Measurements from ENCODE around the gene PANK4.

Gene PANK4

GRCh38 chr1:2502210-2502609 lies 24.2 kb downstream of the PANK4 start:
- Histone ChIP-seq H3F3A (ENCODE audit: control insufficient read depth, insufficient read depth) (no peaks in the 10 kb centered on the region), H3K27ac (ENCODE audit: low read depth, low read length) (no peak overlapping the region), H3K9me2 (replicated peaks; ENCODE audit: control insufficient read depth, low read length) (no peaks in the 10 kb centered on the region), H3K27me3 (ENCODE audit: control insufficient read depth, low read length) (no peaks in the 10 kb centered on the region), H4K20me1 (ENCODE audit: control insufficient read depth, insufficient read depth, low read depth, low read length) (no peaks in the 10 kb centered on the region), H3K4me3 (ENCODE audit: low read length) (no peak overlapping the region), H3K79me2 (ENCODE audit: control insufficient read depth, low read length) (no peaks in the 10 kb centered on the region), H3K36me3 (ENCODE audit: control insufficient read depth, low read length) (no peaks in the 10 kb centered on the region; the same call in 1 of the 2 replicates), H3K4me2 (ENCODE audit: low read length) (no peak overlapping the region), H3K9me3 (ENCODE audit: control insufficient read depth, insufficient read depth, low read length) (no peaks in the 10 kb centered on the region), H3K4me1 (ENCODE audit: control insufficient read depth, low read length) (peaks cover 20% of the 10 kb centered on the region)
- no peak for TF ChIP-seq EZH2phosphoT487 (IDR thresholded peaks at IDR 0.05; ENCODE audit: borderline replicate concordance, low read length)
- TF ChIP-seq, protein P1, sequence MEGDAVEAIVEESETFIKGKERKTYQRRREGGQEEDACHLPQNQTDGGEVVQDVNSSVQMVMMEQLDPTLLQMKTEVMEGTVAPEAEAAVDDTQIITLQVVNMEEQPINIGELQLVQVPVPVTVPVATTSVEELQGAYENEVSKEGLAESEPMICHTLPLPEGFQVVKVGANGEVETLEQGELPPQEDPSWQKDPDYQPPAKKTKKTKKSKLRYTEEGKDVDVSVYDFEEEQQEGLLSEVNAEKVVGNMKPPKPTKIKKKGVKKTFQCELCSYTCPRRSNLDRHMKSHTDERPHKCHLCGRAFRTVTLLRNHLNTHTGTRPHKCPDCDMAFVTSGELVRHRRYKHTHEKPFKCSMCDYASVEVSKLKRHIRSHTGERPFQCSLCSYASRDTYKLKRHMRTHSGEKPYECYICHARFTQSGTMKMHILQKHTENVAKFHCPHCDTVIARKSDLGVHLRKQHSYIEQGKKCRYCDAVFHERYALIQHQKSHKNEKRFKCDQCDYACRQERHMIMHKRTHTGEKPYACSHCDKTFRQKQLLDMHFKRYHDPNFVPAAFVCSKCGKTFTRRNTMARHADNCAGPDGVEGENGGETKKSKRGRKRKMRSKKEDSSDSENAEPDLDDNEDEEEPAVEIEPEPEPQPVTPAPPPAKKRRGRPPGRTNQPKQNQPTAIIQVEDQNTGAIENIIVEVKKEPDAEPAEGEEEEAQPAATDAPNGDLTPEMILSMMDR (IDR thresholded peaks at IDR 0.05; ENCODE audit: low read depth, low read length, poor library complexity, severe bottlenecking), result no peak

- Histone ChIP-seq H3K4me3 (ENCODE audit: low read length) (no peak overlapping the region), H3K4me1 (ENCODE audit: control insufficient read depth, low read length) (peaks cover 24% of the 10 kb centered on the region), H3F3A (ENCODE audit: control insufficient read depth, insufficient read depth) (no peaks in the 10 kb centered on the region), H3K36me3 (ENCODE audit: control insufficient read depth, low read length) (no peaks in the 10 kb centered on the region), H3K79me2 (ENCODE audit: control insufficient read depth, low read length) (no peaks in the 10 kb centered on the region), H4K20me1 (ENCODE audit: control insufficient read depth, insufficient read depth, low read depth, low read length) (no peaks in the 10 kb centered on the region), H3K4me2 (ENCODE audit: low read length) (no peak overlapping the region), H3K27me3 (ENCODE audit: control insufficient read depth, low read length) (no peaks in the 10 kb centered on the region), H3K9me3 (ENCODE audit: control insufficient read depth, insufficient read depth, low read length) (no peaks in the 10 kb centered on the region), H3K27ac (ENCODE audit: low read depth, low read length) (no peak overlapping the region), H3K9me2 (replicated peaks; ENCODE audit: control insufficient read depth, low read length) (no peaks in the 10 kb centered on the region)
- TF ChIP-seq, protein P1 (IDR thresholded peaks at IDR 0.05; ENCODE audit: low read depth, low read length, poor library complexity, severe bottlenecking), result no peak
- TF ChIP-seq EZH2phosphoT487 (IDR thresholded peaks at IDR 0.05; ENCODE audit: borderline replicate concordance, low read length), result no peak
These were observed 24.6 kb downstream of the PANK4 start for GRCh38 chr1:2501820-2502119.

DNA sequence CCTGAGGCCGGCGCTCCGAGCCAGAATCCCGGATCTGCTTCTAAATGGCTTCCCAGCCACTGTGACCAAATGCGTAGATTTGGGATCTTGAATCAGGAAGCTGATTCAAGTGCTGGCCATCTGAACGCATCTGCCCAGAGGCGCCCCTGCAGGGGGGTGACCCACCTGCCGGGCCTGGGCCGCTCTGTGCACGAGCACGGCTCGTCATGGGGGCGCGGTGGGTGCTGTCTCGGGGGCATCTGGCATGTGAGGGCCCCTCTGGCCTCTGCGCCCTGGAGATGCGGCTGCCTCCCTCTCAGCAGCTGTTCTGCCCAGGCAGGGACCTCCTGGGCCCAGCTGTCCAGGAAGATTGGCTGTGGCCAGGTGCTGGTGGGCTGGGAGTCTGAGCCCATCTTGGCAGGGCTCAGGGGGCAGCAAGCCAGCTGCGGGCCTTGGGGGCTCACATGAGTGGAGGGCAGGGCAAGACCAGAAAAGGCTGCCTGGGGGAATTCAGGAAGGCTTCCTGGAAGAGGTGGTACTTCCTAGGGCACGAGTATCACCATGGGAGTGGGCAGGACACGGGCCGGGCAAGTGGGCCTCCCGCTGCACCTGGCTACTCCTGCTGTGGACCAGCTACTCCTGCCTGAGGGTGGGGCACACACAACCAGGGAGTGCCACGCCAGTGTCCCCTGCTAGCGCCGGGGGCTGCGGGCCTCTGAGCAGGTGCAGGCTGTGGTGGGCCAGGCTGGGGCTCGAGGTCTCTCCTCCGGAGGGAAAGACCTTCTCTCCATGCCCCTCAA lies 25.2 kb downstream of the PANK4 start:
- Histone ChIP-seq H3K27ac (ENCODE audit: low read depth, low read length) (no peak overlapping the region), H3K4me2 (ENCODE audit: low read length) (no peak overlapping the region), H4K20me1 (ENCODE audit: control insufficient read depth, insufficient read depth, low read depth, low read length) (no peaks in the 10 kb centered on the region), H3K36me3 (ENCODE audit: control insufficient read depth, low read length) (no peaks in the 10 kb centered on the region), H3K4me1 (ENCODE audit: control insufficient read depth, low read length) (peaks cover 30% of the 10 kb centered on the region), H3K9me2 (replicated peaks; ENCODE audit: control insufficient read depth, low read length) (no peaks in the 10 kb centered on the region), H3K4me3 (ENCODE audit: low read length) (no peak overlapping the region), H3K9me3 (ENCODE audit: control insufficient read depth, insufficient read depth, low read length) (no peaks in the 10 kb centered on the region), H3K79me2 (ENCODE audit: control insufficient read depth, low read length) (no peaks in the 10 kb centered on the region), H3F3A (ENCODE audit: control insufficient read depth, insufficient read depth) (no peaks in the 10 kb centered on the region), H3K27me3 (ENCODE audit: control insufficient read depth, low read length) (no peaks in the 10 kb centered on the region)
- TF ChIP-seq, protein P1 (IDR thresholded peaks at IDR 0.05; ENCODE audit: low read depth, low read length, poor library complexity, severe bottlenecking), result no peak
- no peak for TF ChIP-seq EZH2phosphoT487 (IDR thresholded peaks at IDR 0.05; ENCODE audit: borderline replicate concordance, low read length)

All from DOHH2 (cell line).